ENCODE results near the gene IGFBP2.

IGFBP2 gene

DNA sequence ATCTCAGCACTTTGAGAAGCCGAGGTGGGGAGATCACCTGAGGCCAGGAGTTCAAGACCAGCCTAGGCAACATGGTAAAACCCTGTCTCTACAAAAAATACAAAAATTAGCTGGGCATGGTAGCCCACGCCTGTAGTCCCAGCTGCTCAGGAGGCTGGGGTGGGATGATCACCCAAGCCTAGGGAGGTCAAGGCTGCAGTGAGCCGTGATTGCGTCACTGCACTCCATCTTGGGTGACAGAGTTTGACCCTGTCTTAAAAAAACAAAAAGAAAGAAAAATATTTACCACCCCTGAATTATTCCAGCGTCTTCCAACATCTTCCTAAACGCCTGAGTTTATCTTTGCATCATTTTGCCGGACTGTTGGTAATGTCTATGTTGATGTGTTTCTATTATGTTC is 68.3 kb downstream of the IGFBP2 start:
- H3K27me3 ChIP-seq (ENCODE audit: insufficient read depth, poor library complexity, severe bottlenecking): no peaks in the 10 kb centered on the region
- H3K9me3 ChIP-seq (ENCODE audit: severe bottlenecking): no peaks in the 10 kb centered on the region
- H3K4me3 ChIP-seq (ENCODE audit: severe bottlenecking): no peak overlapping the region
- ATAC-seq (ENCODE audit: low read depth): no peak
- H3K27ac ChIP-seq (ENCODE audit: poor library complexity, severe bottlenecking): no peak overlapping the region
- H3K4me1 ChIP-seq (ENCODE audit: insufficient read depth, poor library complexity, severe bottlenecking): no peaks in the 10 kb centered on the region
- TF ChIP-seq, protein P1, sequence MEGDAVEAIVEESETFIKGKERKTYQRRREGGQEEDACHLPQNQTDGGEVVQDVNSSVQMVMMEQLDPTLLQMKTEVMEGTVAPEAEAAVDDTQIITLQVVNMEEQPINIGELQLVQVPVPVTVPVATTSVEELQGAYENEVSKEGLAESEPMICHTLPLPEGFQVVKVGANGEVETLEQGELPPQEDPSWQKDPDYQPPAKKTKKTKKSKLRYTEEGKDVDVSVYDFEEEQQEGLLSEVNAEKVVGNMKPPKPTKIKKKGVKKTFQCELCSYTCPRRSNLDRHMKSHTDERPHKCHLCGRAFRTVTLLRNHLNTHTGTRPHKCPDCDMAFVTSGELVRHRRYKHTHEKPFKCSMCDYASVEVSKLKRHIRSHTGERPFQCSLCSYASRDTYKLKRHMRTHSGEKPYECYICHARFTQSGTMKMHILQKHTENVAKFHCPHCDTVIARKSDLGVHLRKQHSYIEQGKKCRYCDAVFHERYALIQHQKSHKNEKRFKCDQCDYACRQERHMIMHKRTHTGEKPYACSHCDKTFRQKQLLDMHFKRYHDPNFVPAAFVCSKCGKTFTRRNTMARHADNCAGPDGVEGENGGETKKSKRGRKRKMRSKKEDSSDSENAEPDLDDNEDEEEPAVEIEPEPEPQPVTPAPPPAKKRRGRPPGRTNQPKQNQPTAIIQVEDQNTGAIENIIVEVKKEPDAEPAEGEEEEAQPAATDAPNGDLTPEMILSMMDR (IDR thresholded peaks at IDR 0.05; ENCODE audit: poor library complexity, severe bottlenecking): no peak
- no peak for DNase-seq (ENCODE audit: low spot score)
- H3K36me3 ChIP-seq (ENCODE audit: low read depth): no peaks in the 10 kb centered on the region

DNA sequence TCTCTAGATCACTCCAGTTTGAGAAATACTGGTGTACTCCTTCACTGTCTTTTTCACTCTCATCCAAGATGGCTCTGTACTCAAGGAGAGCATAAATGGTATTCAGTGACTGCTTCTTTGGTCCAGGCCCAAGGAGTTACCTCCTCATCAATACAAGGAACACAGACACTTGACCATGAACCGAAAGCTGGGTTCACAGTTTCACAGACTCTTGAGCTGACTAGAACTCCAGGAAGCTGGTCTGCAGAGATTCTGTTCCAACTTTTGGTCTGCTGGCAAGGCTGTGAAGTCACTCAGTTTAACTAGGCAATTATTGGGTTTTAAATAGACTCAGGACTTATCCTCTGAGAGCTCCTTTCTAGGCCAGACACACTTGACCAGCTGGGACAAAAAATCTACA is 69.5 kb downstream of the IGFBP2 start:
- DNase-seq (ENCODE audit: low spot score) (no peak), ATAC-seq (ENCODE audit: low read depth) (no peak)
- Histone ChIP-seq H3K4me3 (ENCODE audit: severe bottlenecking) (no peak overlapping the region), H3K36me3 (ENCODE audit: low read depth) (no peaks in the 10 kb centered on the region), H3K27ac (ENCODE audit: poor library complexity, severe bottlenecking) (no peak overlapping the region), H3K27me3 (ENCODE audit: insufficient read depth, poor library complexity, severe bottlenecking) (no peaks in the 10 kb centered on the region), H3K9me3 (ENCODE audit: severe bottlenecking) (no peaks in the 10 kb centered on the region), H3K4me1 (ENCODE audit: insufficient read depth, poor library complexity, severe bottlenecking) (no peaks in the 10 kb centered on the region)
- TF ChIP-seq, protein P1 (IDR thresholded peaks at IDR 0.05; ENCODE audit: poor library complexity, severe bottlenecking): no peak

DNA sequence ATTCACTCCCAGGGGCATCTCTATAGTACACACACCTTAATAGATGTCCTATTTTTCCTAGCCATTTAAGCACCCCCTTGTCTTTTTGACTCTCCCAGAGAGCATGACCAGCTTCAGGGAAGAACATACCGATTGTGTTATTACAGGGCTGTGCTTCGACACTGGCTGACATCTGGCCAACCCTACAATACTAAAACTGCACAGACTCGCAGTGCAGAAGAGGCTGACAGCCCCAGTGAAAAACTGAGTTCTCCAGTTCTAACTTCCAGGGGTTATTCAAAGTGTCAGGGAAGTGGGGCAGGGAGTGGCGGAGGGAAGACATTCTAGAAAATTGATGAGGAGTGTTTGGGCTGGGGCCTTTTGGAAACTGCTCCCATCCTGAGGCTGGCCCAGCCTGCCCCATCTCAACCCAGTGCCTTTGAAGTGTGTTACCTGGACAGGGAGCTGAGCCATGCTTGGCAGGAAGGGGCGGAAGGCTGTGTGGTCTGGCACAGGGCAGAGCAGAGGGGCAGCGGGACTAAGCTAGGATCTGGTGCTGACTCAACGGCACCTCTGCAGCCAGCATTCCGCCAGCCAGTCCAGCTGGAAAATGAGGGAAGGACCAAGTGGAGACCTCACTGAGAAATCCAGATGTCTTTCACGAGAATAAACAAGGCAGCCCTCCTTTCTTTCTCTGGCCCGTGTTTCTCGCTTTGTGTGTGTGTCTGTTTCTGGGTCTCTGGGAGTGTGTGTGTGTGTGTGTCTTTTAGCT is 77.5 kb downstream of the IGFBP2 start:
- no peaks in the 10 kb centered on the region for H3K36me3 ChIP-seq (ENCODE audit: low read depth)
- no peaks in the 10 kb centered on the region for H3K27me3 ChIP-seq (ENCODE audit: insufficient read depth, poor library complexity, severe bottlenecking)
- H3K4me3 ChIP-seq (ENCODE audit: severe bottlenecking): no peak overlapping the region
- peaks cover 5% of the 10 kb centered on the region for H3K9me3 ChIP-seq (ENCODE audit: severe bottlenecking)
- TF ChIP-seq, protein P1 (IDR thresholded peaks at IDR 0.05; ENCODE audit: poor library complexity, severe bottlenecking): no peak
- no peak overlapping the region for H3K27ac ChIP-seq (ENCODE audit: poor library complexity, severe bottlenecking)
- DNase-seq (ENCODE audit: low spot score): no peak
- ATAC-seq (ENCODE audit: low read depth): no peak
- peaks cover 25% of the 10 kb centered on the region for H3K4me1 ChIP-seq (ENCODE audit: insufficient read depth, poor library complexity, severe bottlenecking)

DNA sequence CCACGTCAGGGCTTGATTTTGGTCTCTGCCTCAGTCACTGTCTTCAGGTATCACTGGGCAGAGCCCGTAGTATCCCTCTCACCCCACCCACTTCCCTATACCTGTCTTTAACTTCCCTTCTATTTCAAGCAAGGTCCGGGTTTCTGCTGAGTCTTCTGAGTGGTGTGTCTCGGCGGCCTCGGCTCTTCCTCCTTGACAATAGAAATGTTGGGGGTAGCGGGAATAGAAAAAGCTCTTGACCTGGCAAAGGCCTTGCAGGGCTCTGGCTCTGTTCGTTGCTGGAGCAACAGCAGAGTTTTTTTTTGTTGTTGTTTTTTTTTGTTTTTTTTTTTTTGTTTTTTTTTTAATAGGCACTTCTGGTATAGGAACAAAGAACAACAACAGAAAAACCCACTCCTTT is 78.1 kb downstream of the IGFBP2 start:
- Histone ChIP-seq H3K36me3 (ENCODE audit: low read depth) (no peaks in the 10 kb centered on the region), H3K9me3 (ENCODE audit: severe bottlenecking) (peaks cover 5% of the 10 kb centered on the region), H3K4me3 (ENCODE audit: severe bottlenecking) (no peak overlapping the region), H3K27ac (ENCODE audit: poor library complexity, severe bottlenecking) (no peak overlapping the region), H3K27me3 (ENCODE audit: insufficient read depth, poor library complexity, severe bottlenecking) (no peaks in the 10 kb centered on the region), H3K4me1 (ENCODE audit: insufficient read depth, poor library complexity, severe bottlenecking) (peaks cover 27% of the 10 kb centered on the region)
- TF ChIP-seq, protein P1 (IDR thresholded peaks at IDR 0.05; ENCODE audit: poor library complexity, severe bottlenecking): no peak
- DNase-seq (ENCODE audit: low spot score) (no peak), ATAC-seq (ENCODE audit: low read depth) (no peak)

DNA sequence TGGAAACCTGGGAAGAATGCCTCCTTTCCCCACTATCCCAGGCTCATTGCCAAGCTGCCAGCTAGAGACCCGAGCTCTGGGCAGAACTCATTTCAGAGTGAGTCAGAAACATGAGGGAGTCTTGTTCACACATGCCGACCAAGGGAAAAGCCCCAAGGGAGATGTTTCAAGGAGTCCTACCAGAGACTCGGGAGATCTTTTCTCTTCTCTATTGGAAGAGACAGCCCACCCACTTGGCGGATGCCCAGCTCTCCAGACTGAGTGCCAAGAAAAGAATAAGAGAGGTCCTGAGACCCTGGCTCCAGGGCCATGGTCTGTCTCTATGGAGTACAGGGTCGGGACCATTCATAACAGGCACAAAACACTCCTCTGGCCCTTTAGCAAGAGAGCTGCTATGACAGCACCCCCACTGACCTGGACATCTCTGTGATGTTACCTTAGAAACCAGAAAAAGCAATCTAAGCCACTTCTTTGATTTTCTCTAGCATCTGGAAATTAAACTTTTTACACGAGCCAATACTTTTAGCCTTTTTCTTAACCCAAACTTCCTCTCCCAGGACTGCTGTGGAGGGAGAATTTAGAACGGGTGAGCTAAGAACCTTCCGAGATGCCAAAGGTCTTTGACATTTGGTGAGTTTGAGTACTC is 80.6 kb downstream of the IGFBP2 start:
- H3K36me3 ChIP-seq (ENCODE audit: low read depth): no peaks in the 10 kb centered on the region
- TF ChIP-seq, protein P1 (IDR thresholded peaks at IDR 0.05; ENCODE audit: poor library complexity, severe bottlenecking): no peak
- peaks cover 40% of the 10 kb centered on the region for H3K4me1 ChIP-seq (ENCODE audit: insufficient read depth, poor library complexity, severe bottlenecking)
- ATAC-seq (ENCODE audit: low read depth): peak; percentile 92
- no peak overlapping the region for H3K4me3 ChIP-seq (ENCODE audit: severe bottlenecking)
- DNase-seq (ENCODE audit: low spot score): peak; percentile 93
- H3K27ac ChIP-seq (ENCODE audit: poor library complexity, severe bottlenecking): peak overlapping the region; percentile 88
- H3K9me3 ChIP-seq (ENCODE audit: severe bottlenecking): peaks cover 5% of the 10 kb centered on the region
- no peaks in the 10 kb centered on the region for H3K27me3 ChIP-seq (ENCODE audit: insufficient read depth, poor library complexity, severe bottlenecking)
